ENCODE results near the gene XRCC5. TPM values are rescaled to one million over a fixed set of nuclear protein-coding genes. Genes with fewer than 3 reads are reported as not detected.

XRCC5 gene
- total RNA-seq, 3 donors from 2014 or later: 134 to 227 (median 188) TPM

GRCh38 chr2:216163518-216163917, 54.4 kb downstream of the XRCC5 start:
- peaks cover 3% of the 10 kb centered on the region for H3K36me3 ChIP-seq
- H3K4me3 ChIP-seq: no peak overlapping the region
- H3K4me1 ChIP-seq: no peaks in the 10 kb centered on the region
- no peaks in the 10 kb centered on the region for H3K9me3 ChIP-seq
- no peaks in the 10 kb centered on the region for H3K27me3 ChIP-seq
- no peak for DNase-seq (ENCODE audit: low spot score in 2 of 2)
- intact Hi-C loops (cut with DNase I; ENCODE audit: low total_unique reads): no loop called here
- H3K27ac ChIP-seq: no peak overlapping the region
- TF ChIP-seq POLR2A (IDR thresholded peaks at IDR 0.05): no peak
- no peak for TF ChIP-seq CTCF (IDR thresholded peaks at IDR 0.05)
- no peak for TF ChIP-seq POLR2AphosphoS5 (IDR thresholded peaks at IDR 0.05)

- Histone ChIP-seq H3K36me3 (peaks cover 3% of the 10 kb centered on the region), H3K4me3 (no peak overlapping the region), H3K4me1 (no peaks in the 10 kb centered on the region), H3K9me3 (no peaks in the 10 kb centered on the region), H3K27me3 (no peaks in the 10 kb centered on the region), H3K27ac (no peak overlapping the region)
- no peak for TF ChIP-seq POLR2A (IDR thresholded peaks at IDR 0.05)
- TF ChIP-seq CTCF (IDR thresholded peaks at IDR 0.05): no peak
- TF ChIP-seq POLR2AphosphoS5 (IDR thresholded peaks at IDR 0.05): no peak
- no peak for DNase-seq (ENCODE audit: low spot score in 2 of 2)
- intact Hi-C loops (cut with DNase I; ENCODE audit: low total_unique reads): no loop called here
Measured at GRCh38 chr2:216164087-216164486, 54.9 kb downstream of the XRCC5 start.

GRCh38 chr2:216164576-216164975, 55.4 kb downstream of the XRCC5 start:
- H3K36me3 ChIP-seq: peaks cover 3% of the 10 kb centered on the region
- no peak for DNase-seq (ENCODE audit: low spot score in 2 of 2)
- H3K27ac ChIP-seq: no peak overlapping the region
- H3K27me3 ChIP-seq: no peaks in the 10 kb centered on the region
- H3K4me1 ChIP-seq: no peaks in the 10 kb centered on the region
- TF ChIP-seq POLR2AphosphoS5 (IDR thresholded peaks at IDR 0.05) (no peak), CTCF (IDR thresholded peaks at IDR 0.05) (no peak), POLR2A (IDR thresholded peaks at IDR 0.05) (no peak)
- no peak overlapping the region for H3K4me3 ChIP-seq
- intact Hi-C loops (cut with DNase I; ENCODE audit: low total_unique reads): no loop called here
- H3K9me3 ChIP-seq: no peaks in the 10 kb centered on the region

- H3K4me1 ChIP-seq: no peaks in the 10 kb centered on the region
- intact Hi-C loops (cut with DNase I; ENCODE audit: low total_unique reads): no loop called here
- no peak for DNase-seq (ENCODE audit: low spot score in 2 of 2)
- no peak overlapping the region for H3K4me3 ChIP-seq
- TF ChIP-seq POLR2AphosphoS5 (IDR thresholded peaks at IDR 0.05) (no peak), CTCF (IDR thresholded peaks at IDR 0.05) (no peak), POLR2A (IDR thresholded peaks at IDR 0.05) (no peak)
- H3K36me3 ChIP-seq: peaks cover 3% of the 10 kb centered on the region
- H3K27ac ChIP-seq: no peak overlapping the region
- H3K27me3 ChIP-seq: no peaks in the 10 kb centered on the region
- H3K9me3 ChIP-seq: no peaks in the 10 kb centered on the region
Measured at GRCh38 chr2:216165711-216166110, 56.6 kb downstream of the XRCC5 start.

GRCh38 chr2:216169087-216169486, 59.9 kb downstream of the XRCC5 start:
- no peak for TF ChIP-seq POLR2AphosphoS5 (IDR thresholded peaks at IDR 0.05)
- no peak for TF ChIP-seq CTCF (IDR thresholded peaks at IDR 0.05)
- no peak for TF ChIP-seq POLR2A (IDR thresholded peaks at IDR 0.05)
- H3K9me3 ChIP-seq: no peaks in the 10 kb centered on the region
- H3K36me3 ChIP-seq: peaks cover 2% of the 10 kb centered on the region
- no peak for DNase-seq (ENCODE audit: low spot score in 2 of 2)
- H3K4me1 ChIP-seq: no peaks in the 10 kb centered on the region
- intact Hi-C loops (cut with DNase I; ENCODE audit: low total_unique reads): no loop called here
- H3K4me3 ChIP-seq: no peak overlapping the region
- H3K27me3 ChIP-seq: no peaks in the 10 kb centered on the region
- no peak overlapping the region for H3K27ac ChIP-seq
